Measurements from ENCODE around the gene SCRN2.

GRCh38 chr17:47829870-47830269 is 11.2 kb downstream of the SCRN2 start:
- TF ChIP-seq CTCF (conservative IDR thresholded peaks at IDR 0.05; ENCODE audit: low read depth, low read length) = no peak
- no peak for TF ChIP-seq EZH2 (IDR thresholded peaks at IDR 0.05; ENCODE audit: low read length, unreplicated experiment)

Measured in PC-3 (cell line).